Suprapubic skin (tissue), 4 donors: Measurements from ENCODE around the gene TRNAU1AP. TPM values are rescaled to one million over a fixed set of nuclear protein-coding genes. Genes with fewer than 3 reads are reported as not detected.

Experiments
- DNase-seq, 2 donors: peaks; one replicate each; pipeline ENCODE4 v3.0.0-alpha.2; 2019; ENCODE audit warnings: low spot score in 2 of 2
- H3K27ac ChIP-seq: fragments of 200-600 bp; sonication (generic); one replicate; pipeline ENCODE4 v1.5.1; 2019
- H3K27me3 ChIP-seq: fragments of 200-600 bp; sonication (generic); one replicate; pipeline ENCODE4 v1.5.1; 2019
- H3K36me3 ChIP-seq: fragments of 200-600 bp; sonication (generic); one replicate; pipeline ENCODE4 v1.5.1; 2019
- H3K4me1 ChIP-seq: fragments of 200-600 bp; sonication (generic); one replicate; pipeline ENCODE4 v1.5.1; 2019
- H3K4me3 ChIP-seq: fragments of 200-600 bp; sonication (generic); one replicate; pipeline ENCODE4 v1.5.1; 2019; ENCODE audit warnings: mild to moderate bottlenecking
- H3K9me3 ChIP-seq: fragments of 200-600 bp; sonication (generic); one replicate; pipeline ENCODE4 v1.5.1; 2019
- EP300 ChIP-seq: sonication (generic); formaldehyde crosslinking; IDR thresholded peaks from one replicate; pipeline ENCODE4 v1.6.1; 2017; ENCODE audit warnings: antibody characterized with exemption
- POLR2A ChIP-seq, 2 donors: fragments of 450-650 bp; IDR thresholded peaks; one replicate each; pipeline ENCODE4 v1.6.1; 2017; ENCODE audit warnings: antibody characterized with exemption in 2 of 2, mild to moderate bottlenecking in 2 of 2, moderate library complexity in 2 of 2
- POLR2AphosphoS5 ChIP-seq, 3 donors: sonication (generic); formaldehyde crosslinking; IDR thresholded peaks; one replicate each; pipeline ENCODE4 v1.6.1; 2017; ENCODE audit warnings: antibody characterized with exemption in 3 of 3
- WGBS: methylation state at CpG from one replicate; pipeline ENCODE4 v1.1.5; 2018; 5-methylcytosine and 5-hydroxymethylcytosine counted together
- total RNA-seq, 4 donors: library from RNA; depleted of rRNA; stranded (reverse); fragments of >200 nt; gene quantifications; one replicate each; pipeline ENCODE4 v1.1.0, GENCODE V29; 2016
- TF ChIP-seq, protein P1 (sequence below), 2 donors: fragments of 200-600 bp in 1 of 2; fragments of 450-650 bp in 1 of 2; sonication (generic) in 1 of 2; IDR thresholded peaks; one replicate each; pipeline ENCODE4 v1.5.1; 2016 to 2019; ENCODE audit warnings: antibody characterized with exemption in 2 of 2, mild to moderate bottlenecking in 1 of 2, moderate library complexity in 1 of 2

The TRNAU1AP gene
- 10 to 100 TPM; 17.6 to 36.7 (median 21.5) TPM for total RNA-seq

DNA sequence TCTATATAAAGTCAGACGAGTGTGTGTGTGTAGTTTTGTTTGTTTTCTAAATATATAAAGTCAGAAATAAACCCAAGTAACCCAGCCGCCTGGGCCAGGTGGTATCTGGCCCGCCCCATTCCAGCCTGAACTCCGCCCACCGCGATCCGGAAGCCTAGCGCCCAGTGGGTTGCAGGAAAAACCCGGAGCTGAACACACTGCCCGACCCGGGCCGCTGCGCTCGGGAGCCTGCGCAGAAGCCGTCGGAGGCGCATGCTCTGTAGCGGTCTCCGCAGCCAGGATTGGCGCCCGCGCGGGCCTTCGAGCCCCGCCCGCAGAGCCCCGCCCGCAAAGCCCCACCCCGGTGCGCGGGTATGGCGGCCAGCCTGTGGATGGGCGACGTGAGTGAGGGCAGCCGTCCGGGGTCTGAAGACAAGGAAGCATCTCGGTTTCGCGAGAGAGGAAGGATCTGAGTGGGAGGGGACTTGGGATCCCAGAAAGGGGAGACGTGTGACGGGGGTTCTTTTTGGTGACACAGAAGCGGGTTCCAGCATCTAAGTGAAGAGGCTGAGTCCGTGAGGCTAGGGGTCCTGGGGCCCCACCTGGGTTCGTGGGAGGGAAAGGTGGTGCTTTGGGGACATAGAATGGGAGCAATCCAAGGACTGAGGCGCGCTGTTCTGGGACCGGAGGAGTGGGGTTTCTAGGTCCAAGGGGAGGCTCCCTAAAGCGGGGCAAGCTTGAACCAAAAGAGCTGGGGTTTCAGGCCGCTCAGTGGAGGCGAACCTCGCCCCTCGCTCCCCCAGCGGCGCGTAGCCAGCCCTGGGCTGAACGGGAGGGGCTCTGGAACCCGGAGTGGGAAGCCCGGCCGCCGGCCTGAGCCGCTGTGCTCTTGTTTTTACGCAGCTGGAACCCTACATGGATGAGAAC is at the start of gene TRNAU1AP:
Gene TRNAU1AP (plus strand): TSS at position 328 of the 906 bp plus-strand sequence. CDS start 26 bp downstream, at position 354.
- WGBS = 0% methylated on average over 38 of the region's 63 CpGs
- H3K4me1 ChIP-seq = peaks cover 15% of the 10 kb centered on the region
- DNase-seq = peak; percentile 97 to 98
- peaks cover 30% of the 10 kb centered on the region for H3K36me3 ChIP-seq
- peak within 1 kb of the TSS; percentile 79 for H3K27ac ChIP-seq
- peak within 1 kb of the TSS; percentile 82 for H3K4me3 ChIP-seq
- no peaks in the 10 kb centered on the region for H3K9me3 ChIP-seq
- no peaks in the 10 kb centered on the region for H3K27me3 ChIP-seq
- TF ChIP-seq EP300 = no peak
- TF ChIP-seq POLR2AphosphoS5 (IDR thresholded peaks at IDR 0.05) = peak in 1 of 3 donors; percentile 52
- peak; percentile 30 to 48 for TF ChIP-seq POLR2A (IDR thresholded peaks at IDR 0.05)
- TF ChIP-seq, protein P1, sequence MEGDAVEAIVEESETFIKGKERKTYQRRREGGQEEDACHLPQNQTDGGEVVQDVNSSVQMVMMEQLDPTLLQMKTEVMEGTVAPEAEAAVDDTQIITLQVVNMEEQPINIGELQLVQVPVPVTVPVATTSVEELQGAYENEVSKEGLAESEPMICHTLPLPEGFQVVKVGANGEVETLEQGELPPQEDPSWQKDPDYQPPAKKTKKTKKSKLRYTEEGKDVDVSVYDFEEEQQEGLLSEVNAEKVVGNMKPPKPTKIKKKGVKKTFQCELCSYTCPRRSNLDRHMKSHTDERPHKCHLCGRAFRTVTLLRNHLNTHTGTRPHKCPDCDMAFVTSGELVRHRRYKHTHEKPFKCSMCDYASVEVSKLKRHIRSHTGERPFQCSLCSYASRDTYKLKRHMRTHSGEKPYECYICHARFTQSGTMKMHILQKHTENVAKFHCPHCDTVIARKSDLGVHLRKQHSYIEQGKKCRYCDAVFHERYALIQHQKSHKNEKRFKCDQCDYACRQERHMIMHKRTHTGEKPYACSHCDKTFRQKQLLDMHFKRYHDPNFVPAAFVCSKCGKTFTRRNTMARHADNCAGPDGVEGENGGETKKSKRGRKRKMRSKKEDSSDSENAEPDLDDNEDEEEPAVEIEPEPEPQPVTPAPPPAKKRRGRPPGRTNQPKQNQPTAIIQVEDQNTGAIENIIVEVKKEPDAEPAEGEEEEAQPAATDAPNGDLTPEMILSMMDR (IDR thresholded peaks at IDR 0.05) = no peak

DNA sequence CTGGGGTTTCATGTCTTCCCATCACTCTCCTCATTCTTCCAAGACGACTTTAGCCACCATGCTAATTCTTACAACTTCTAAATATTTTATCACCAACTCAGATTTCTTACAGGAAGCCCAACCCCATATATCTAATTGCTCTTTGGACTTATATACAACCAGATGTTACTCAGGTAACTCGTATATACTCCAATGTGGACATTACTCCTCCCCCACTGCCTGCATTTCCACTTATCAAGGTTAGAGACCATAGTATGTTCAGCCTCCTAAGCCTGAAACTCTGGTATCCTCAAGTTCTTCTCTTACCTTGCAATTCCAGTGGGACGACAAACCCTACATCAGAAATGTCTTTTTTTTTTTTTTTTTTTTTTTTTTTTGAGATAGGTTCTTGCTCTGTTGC is 49.8 kb upstream of the TRNAU1AP start:
- no peak overlapping the region for H3K27ac ChIP-seq
- peaks cover 13% of the 10 kb centered on the region for H3K36me3 ChIP-seq
- 79% methylated on average over 3 of the region's 3 CpGs for WGBS
- DNase-seq = no peak
- H3K9me3 ChIP-seq = no peaks in the 10 kb centered on the region
- TF ChIP-seq, protein P1 (IDR thresholded peaks at IDR 0.05) = no peak
- no peak for TF ChIP-seq POLR2A (IDR thresholded peaks at IDR 0.05)
- no peak for TF ChIP-seq EP300
- TF ChIP-seq POLR2AphosphoS5 (IDR thresholded peaks at IDR 0.05) = no peak
- H3K4me1 ChIP-seq = peaks cover 23% of the 10 kb centered on the region
- no peak overlapping the region for H3K4me3 ChIP-seq
- H3K27me3 ChIP-seq = no peaks in the 10 kb centered on the region

DNA sequence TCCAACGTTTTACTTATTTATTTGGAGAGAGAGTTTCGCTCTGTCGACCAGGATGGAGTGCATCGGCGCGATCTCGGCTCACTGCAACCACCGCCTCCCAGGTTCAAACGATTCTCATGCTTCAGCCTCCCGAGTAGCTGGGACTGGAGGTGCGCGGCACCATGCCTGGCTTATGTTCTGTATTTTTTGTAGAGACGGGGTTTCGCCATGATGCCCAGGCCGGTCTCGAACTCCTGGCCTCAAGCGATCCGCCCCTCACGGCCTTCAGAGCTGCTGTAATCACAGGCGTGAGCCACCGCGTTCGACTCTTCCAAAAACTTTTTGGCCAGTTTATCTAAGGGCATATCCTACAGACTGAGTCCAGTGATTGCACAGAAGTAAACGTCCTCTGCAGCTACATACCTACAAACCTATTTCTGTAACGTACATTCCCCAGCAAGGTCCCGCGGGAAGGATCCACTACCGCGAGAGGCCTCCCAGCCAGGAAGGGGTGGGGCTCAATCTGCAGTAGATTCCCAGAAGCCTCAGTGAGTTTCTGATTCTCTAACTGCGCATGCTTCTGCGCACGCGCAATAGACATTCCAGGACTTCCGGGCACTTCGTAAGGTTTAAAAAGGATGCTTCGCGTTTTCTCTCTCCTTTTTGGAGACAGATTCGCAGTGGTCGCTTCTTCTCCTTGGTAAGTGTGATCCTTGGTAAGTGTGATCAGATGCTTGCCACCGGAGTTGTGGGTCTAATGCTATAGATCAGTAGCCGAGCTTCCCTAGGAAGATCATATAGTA is 47.3 kb upstream of the TRNAU1AP start, which contains the start of gene RCC1:
Gene RCC1 (plus strand): TSS at position 638 of the 782 bp plus-strand sequence. CDS start 23,824 bp downstream, outside the sequence.
- Histone ChIP-seq H3K9me3 (no peaks in the 10 kb centered on the region), H3K4me3 (peak within 1 kb of the TSS; percentile 66), H3K4me1 (peaks cover 48% of the 10 kb centered on the region), H3K27ac (peak within 1 kb of the TSS; percentile 85), H3K27me3 (no peaks in the 10 kb centered on the region), H3K36me3 (peaks cover 22% of the 10 kb centered on the region)
- WGBS = 2% methylated on average over 25 of the region's 41 CpGs
- no peak for TF ChIP-seq EP300
- TF ChIP-seq, protein P1 (IDR thresholded peaks at IDR 0.05) = no peak
- TF ChIP-seq POLR2AphosphoS5 (IDR thresholded peaks at IDR 0.05) = peak; percentile 88 to 93 (median 93)
- peak; percentile 74 to 97 for TF ChIP-seq POLR2A (IDR thresholded peaks at IDR 0.05)
- DNase-seq = peak; percentile 98 to 99

DNA sequence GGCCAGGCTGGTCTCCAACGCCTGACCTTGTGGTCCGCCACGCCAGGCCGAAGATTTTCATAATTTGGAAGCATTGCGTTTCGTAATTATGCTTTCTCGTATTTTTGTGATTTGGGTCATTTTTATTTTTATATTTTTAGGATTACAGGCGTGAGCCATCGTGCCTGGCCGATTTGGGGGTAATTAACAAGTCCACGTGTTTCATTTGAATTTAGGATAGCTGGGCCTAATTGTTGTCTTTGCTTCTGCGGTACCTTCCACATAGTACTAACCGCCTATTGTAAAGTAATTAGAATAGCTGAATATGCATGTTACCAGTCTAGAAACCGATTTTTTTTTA is 46.0 kb upstream of the TRNAU1AP start:
- TF ChIP-seq POLR2AphosphoS5 (IDR thresholded peaks at IDR 0.05) (no peak), EP300 (no peak)
- TF ChIP-seq, protein P1 (IDR thresholded peaks at IDR 0.05) = no peak
- Histone ChIP-seq H3K9me3 (no peaks in the 10 kb centered on the region), H3K27ac (peak overlapping the region; percentile 85), H3K4me3 (peak overlapping the region; percentile 66), H3K27me3 (no peaks in the 10 kb centered on the region), H3K36me3 (peaks cover 35% of the 10 kb centered on the region), H3K4me1 (peaks cover 51% of the 10 kb centered on the region)
- WGBS = 2% methylated on average over 14 of the region's 14 CpGs
- no peak for DNase-seq
